ENCODE data around the gene LMX1A.

LMX1A gene

DNA sequence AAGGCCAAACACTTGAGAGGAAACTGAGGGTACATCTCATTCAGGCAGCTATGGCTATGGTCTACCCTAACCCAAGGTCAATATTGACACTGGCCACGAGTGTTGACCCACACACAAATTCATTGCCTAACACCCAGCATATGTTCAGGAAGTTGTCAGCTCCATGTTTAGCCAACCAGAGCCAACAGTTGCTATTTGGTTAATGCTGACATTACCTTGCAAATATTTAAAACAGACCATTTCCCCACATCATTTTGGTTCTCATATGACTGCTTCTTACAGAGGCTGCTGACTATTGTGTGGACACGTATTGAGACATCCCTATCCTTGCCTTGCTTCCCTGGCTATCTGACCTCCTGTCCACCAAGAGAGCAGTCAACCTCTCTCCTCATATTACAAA, 97.3 kb downstream of the LMX1A start:
- H3K4me3 ChIP-seq (ENCODE audit: low read depth, low read length) = no peak overlapping the region
- DNase-seq (ENCODE audit: low read depth) = no peak
- no peak for TF ChIP-seq CTCF (IDR thresholded peaks at IDR 0.05; ENCODE audit: insufficient read depth, low read depth, low read length, missing control alignments)

DNA sequence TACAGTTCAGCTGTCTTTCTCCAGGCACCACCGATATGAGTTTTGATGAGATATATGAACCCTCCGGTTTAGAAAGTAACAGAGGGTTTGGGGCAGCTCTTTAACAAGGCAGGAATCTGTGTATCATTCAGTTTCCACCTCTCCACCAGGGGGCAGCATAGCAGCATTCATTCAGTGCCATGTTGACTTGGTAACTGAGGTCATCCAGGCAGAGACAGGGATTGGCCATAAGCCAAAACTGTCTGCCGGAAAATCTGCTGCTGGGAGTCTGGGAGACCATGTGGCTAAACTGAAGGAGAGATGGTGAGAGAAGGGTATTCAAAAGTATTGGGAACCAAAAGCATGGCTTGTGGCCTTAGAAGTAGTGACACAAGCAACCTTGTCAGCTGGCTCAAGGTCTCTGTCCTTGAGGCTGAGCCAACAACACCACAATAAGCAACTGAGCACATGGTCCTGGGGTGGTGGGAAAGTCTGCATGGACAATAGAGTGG, 98.5 kb downstream of the LMX1A start:
- H3K4me3 ChIP-seq (ENCODE audit: low read depth, low read length) = no peak overlapping the region
- peak; percentile 76 for TF ChIP-seq CTCF (IDR thresholded peaks at IDR 0.05; ENCODE audit: insufficient read depth, low read depth, low read length, missing control alignments)
- DNase-seq (ENCODE audit: low read depth) = peak; percentile 69

GRCh38 chr1:165254896-165255625, 101.5 kb downstream of the LMX1A start:
- H3K4me3 ChIP-seq (ENCODE audit: low read depth, low read length) = no peak overlapping the region
- DNase-seq (ENCODE audit: low read depth) = no peak
- TF ChIP-seq CTCF (IDR thresholded peaks at IDR 0.05; ENCODE audit: insufficient read depth, low read depth, low read length, missing control alignments) = no peak

- no peak overlapping the region for H3K4me3 ChIP-seq (ENCODE audit: low read depth, low read length)
- no peak for DNase-seq (ENCODE audit: low read depth)
- TF ChIP-seq CTCF (IDR thresholded peaks at IDR 0.05; ENCODE audit: insufficient read depth, low read depth, low read length, missing control alignments) = no peak
These were observed 102.1 kb downstream of the LMX1A start for GRCh38 chr1:165254376-165254775.

GRCh38 chr1:165253818-165254254, 102.7 kb downstream of the LMX1A start:
- no peak overlapping the region for H3K4me3 ChIP-seq (ENCODE audit: low read depth, low read length)
- DNase-seq (ENCODE audit: low read depth) = no peak
- no peak for TF ChIP-seq CTCF (IDR thresholded peaks at IDR 0.05; ENCODE audit: insufficient read depth, low read depth, low read length, missing control alignments)

DNA sequence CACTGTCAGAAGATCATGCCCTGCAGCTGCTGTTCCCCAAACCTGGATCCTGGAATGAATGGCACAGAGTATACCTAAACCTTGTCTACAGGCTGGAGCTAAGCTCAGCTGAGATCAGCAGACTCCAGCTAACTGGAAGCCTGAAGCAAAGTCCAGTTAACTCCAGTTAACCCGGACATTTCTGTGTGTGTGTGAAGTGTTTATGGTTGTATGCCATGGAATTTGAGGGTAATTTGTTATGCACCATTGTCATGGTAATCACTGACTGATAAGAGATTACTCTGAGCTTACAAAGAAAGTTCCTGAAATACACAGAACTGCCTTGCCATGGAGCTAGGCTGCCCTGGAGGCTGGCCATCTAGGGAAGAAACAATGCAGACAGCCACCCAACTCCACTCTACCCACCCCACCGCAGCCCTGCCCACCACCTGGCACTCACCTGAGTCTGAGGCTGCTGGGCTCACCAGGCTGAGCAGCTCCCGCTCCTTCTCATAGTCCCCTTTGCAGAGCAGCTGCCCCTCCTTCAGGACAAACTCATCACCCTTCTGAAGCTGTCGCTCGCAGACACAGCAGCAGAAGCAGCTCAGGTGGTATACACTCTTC, 107.4 kb downstream of the LMX1A start:
- H3K4me3 ChIP-seq (ENCODE audit: low read depth, low read length) = no peak overlapping the region
- TF ChIP-seq CTCF (IDR thresholded peaks at IDR 0.05; ENCODE audit: insufficient read depth, low read depth, low read length, missing control alignments) = no peak
- no peak for DNase-seq (ENCODE audit: low read depth)

Measured in GM12865 (cell line).